Measurements from ENCODE around the gene TBL1XR1.
A peak's percentile ranks its signal among the peaks of the same experiment; 100 is the strongest.

TBL1XR1 gene

DNA sequence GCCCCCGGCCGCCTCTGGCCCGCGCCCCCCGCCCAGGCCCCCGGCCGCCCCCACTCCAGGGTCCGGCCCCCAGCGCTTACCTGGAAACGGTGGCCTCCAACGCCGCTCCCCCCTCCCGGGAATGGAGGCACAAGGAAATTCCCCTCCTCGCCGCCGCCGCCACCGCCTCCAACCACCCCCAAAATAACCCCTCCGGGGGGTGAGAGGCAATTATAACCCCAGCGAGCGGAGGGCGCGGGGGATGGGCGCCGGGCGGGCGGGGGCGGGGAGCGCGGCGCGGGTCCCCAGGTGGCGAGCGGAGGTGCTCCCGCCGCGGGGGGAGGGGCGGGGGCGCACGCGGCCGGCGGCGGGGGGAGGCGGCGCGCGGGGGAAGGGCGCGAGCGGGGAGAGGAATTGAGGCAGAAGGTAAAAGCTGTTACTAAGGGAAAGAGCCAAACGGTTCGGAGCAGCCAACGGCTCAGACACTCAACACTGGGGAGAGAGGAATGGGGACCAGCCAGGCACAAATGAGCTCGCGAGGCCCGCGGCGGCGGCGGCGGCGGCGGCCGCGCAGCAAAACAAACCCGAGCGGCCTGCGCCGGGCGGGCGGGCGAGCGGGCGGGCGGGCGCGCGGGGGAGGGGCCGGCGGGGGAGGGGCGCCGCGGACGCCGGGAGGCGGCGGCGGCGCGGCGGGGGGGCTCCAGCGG is at the start of gene TBL1XR1:
TBL1XR1 (minus strand) TSS at position 442 of the 686 bp plus-strand sequence. CDS start 132,505 bp downstream, outside the sequence.
- TF ChIP-seq JUND (IDR thresholded peaks at IDR 0.05; ENCODE audit: low read depth), result no peak
- in situ Hi-C loops (cut with HindIII; ENCODE audit: low pct_unique_long_range_greater_than_20kb, low sequenced_read_pairs), result no loop called here
- peak; percentile 99 to 100 for DNase-seq (ENCODE audit: low read depth in 1 of 2, low spot score in 1 of 2)

DNA sequence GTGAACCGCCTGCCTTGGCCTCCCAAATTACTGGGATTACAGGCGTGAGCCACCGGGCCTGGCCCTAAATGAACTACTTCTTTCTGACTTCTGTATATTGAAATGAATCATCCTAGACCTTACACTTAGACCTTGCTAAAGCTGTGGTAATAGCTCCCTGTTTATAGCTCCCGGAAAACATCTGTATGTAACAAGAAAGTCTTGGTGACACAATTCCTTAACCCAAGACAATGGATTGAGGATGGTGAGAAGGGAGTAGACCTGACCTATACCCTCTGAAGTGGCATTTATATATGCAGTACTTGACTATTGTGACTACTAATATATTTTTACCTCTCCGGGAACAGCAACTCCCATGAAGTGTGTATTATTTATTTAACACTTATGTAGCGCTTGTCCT is 48.0 kb upstream of the TBL1XR1 start:
- no peak for TF ChIP-seq JUND (IDR thresholded peaks at IDR 0.05; ENCODE audit: low read depth)
- in situ Hi-C loops (cut with HindIII; ENCODE audit: low pct_unique_long_range_greater_than_20kb, low sequenced_read_pairs), result no loop called here
- DNase-seq (ENCODE audit: low read depth in 1 of 2, low spot score in 1 of 2), result no peak

DNA sequence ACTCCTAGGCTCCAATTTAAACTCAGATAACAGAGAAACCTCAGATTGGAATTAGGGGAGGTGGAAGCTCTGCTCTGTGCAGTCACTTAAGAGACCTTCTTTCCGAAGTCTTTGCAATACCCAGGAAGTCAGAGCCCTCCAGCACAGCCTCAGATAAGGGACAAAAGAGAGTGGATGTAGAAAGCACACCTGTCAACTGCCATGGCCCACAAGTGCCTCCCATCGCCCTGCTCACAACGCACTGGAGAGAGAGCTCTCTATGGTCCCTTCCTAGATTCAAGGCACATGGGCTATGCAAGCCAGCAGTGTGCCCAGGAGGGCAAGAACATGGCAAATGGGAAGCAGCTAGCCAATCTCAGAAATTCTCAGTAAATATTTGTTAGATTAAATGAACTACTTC is 47.3 kb upstream of the TBL1XR1 start:
- in situ Hi-C loops (cut with HindIII; ENCODE audit: low pct_unique_long_range_greater_than_20kb, low sequenced_read_pairs), result no loop called here
- DNase-seq (ENCODE audit: low read depth in 1 of 2, low spot score in 1 of 2), result no peak
- TF ChIP-seq JUND (IDR thresholded peaks at IDR 0.05; ENCODE audit: low read depth), result no peak

DNA sequence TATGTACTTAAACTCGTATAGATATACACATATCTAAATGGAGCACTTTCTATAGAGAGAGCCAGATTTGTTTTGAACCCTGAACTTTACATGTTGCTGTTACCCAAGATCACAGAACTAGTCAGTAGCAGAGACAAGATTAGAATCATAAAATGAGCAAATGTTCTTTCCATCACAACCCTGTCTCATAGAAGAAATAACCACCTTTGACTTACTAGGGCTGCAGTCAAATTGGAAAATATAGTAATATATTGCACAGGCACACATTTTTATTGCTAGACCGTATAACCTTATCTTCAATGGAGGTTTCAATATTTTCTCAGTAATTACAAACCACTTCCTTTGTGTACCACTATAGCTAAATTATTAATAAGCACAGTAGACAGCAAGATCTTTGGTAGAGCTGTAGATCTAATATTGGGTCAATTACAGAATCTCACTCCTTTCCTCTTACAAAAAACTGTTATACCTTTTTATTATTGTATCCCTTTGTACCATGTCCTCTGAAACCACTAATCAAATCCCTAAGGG is 41.5 kb upstream of the TBL1XR1 start:
- no peak for TF ChIP-seq JUND (IDR thresholded peaks at IDR 0.05; ENCODE audit: low read depth)
- in situ Hi-C loops (cut with HindIII; ENCODE audit: low pct_unique_long_range_greater_than_20kb, low sequenced_read_pairs), result no loop called here

DNA sequence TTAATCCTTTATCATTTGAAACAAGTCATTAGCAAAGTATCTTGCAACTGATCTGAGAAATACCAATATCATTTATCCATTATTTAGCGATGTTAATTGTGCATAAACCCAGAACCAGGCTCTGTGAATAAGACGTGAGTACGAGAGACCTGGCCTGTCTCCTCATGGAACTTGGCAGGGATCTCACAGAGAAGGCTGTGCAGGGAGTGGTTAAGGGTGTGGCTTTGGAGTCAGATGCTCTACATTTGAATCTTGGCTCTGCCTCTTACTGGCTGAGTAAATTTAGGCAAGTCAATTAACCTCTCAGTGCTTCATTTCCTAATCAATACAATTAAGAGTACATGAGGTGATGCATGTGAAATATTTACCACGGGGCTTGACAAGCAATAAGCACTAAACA is 39.9 kb upstream of the TBL1XR1 start:
- no peak for DNase-seq (ENCODE audit: low read depth in 1 of 2, low spot score in 1 of 2)
- TF ChIP-seq JUND (IDR thresholded peaks at IDR 0.05; ENCODE audit: low read depth), result no peak
- in situ Hi-C loops (cut with HindIII; ENCODE audit: low pct_unique_long_range_greater_than_20kb, low sequenced_read_pairs), result no loop called here

More for the DNA sequence above, 41.5 kb upstream of the TBL1XR1 start:
- DNase-seq (ENCODE audit: low read depth in 1 of 2, low spot score in 1 of 2), result no peak

DNA sequence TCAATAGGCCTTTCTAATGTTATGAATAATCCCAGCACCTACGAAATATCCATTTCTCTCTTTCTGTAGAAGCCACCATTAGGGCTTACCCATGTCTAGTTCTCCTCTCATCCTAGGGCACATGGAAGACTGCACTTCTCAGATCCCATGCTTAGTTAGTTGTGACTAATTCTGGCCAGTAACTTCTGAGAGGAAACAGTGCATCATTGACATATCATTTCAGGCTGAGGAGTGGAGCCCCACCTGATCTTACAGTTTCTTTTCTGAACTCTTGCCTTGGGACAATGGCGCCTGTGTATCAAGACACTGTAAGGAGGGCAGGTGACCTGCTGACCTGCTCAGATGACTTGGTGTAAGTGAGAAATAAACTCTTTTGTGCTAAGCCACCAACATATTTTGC is 39.4 kb upstream of the TBL1XR1 start:
- TF ChIP-seq JUND (IDR thresholded peaks at IDR 0.05; ENCODE audit: low read depth), result no peak
- no peak for DNase-seq (ENCODE audit: low read depth in 1 of 2, low spot score in 1 of 2)
- in situ Hi-C loops (cut with HindIII; ENCODE audit: low pct_unique_long_range_greater_than_20kb, low sequenced_read_pairs), result no loop called here

DNA sequence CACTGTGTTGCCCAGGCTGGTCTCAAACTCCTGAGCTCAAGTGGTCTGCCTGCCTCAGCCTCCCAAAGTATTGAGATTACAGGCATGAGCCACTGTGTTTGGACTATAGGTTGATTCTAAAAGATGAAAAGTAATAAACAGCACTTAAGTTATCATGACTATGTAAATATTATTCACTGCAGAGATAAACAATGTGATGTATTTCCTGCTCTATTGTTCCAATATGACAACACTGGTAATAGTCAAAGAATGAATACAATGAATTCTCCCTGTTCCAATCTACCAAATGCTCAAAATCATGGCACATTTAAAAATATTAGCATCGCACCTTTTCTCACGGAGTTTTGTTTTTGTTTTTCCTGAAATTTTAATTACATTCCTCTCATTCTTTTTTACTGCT is 36.8 kb upstream of the TBL1XR1 start:
- in situ Hi-C loops (cut with HindIII; ENCODE audit: low pct_unique_long_range_greater_than_20kb, low sequenced_read_pairs), result no loop called here
- no peak for TF ChIP-seq JUND (IDR thresholded peaks at IDR 0.05; ENCODE audit: low read depth)
- no peak for DNase-seq (ENCODE audit: low read depth in 1 of 2, low spot score in 1 of 2)

DNA sequence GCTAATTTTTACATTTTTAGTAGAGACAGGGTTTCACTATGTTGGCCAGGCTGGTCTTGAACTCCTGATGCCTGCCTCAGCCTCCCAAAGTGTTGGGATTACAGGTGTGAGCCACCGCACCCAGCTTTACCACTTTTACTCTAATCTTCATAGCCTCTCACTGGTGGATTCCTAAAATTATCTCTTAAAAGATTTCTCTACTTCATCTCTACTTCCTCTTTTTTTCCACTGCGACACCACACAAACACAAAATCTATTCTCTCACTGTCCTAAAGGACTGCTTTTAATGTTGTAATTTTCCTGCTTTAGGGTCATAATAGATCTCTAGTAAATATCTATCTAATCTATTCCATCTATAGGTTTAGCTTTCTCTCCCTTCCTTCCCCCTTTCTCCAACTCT is 34.0 kb upstream of the TBL1XR1 start:
- DNase-seq (ENCODE audit: low read depth in 1 of 2, low spot score in 1 of 2), result no peak
- in situ Hi-C loops (cut with HindIII; ENCODE audit: low pct_unique_long_range_greater_than_20kb, low sequenced_read_pairs), result no loop called here

DNA sequence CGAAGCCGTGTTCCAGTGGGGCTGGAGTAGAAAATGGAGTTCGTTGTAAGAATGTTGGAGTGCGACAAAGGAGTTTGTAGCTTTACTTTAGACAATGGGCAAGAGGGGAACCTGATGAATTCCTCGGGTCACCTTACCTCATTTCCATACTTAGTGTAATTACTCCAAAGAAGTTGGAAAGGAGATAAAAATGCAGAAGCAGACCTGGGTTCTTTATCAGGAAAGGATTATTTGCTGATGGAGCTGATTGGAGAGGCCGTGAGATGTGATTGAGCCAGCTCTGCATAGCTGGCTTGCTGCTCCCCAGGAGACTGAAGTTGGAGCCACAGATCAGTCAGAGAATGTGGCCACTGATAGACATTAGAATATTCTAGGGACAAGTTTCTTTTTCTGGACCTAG is 33.4 kb upstream of the TBL1XR1 start:
- in situ Hi-C loops (cut with HindIII; ENCODE audit: low pct_unique_long_range_greater_than_20kb, low sequenced_read_pairs), result no loop called here
- no peak for TF ChIP-seq JUND (IDR thresholded peaks at IDR 0.05; ENCODE audit: low read depth)
- no peak for DNase-seq (ENCODE audit: low read depth in 1 of 2, low spot score in 1 of 2)

More for the DNA sequence above, 34.0 kb upstream of the TBL1XR1 start:
- TF ChIP-seq JUND (IDR thresholded peaks at IDR 0.05; ENCODE audit: low read depth), result no peak

DNA sequence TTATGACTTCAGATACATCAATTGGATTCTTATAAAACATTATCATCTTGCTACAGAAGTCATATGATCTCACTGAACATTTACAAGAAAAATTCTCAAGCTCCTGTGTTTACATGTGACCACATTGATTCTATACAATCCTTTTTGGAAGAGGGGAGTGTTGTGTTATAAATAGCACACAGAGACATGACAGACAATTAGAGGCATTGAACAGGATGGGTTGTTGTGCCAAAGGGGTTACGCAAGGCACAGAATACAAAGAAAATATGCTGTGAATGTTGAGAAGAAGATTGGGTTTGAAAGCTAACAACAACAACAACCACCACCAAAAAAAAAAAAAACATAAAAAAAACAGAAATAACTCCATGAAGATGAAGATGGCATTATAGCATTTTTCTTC is 32.5 kb upstream of the TBL1XR1 start:
- no peak for TF ChIP-seq JUND (IDR thresholded peaks at IDR 0.05; ENCODE audit: low read depth)
- in situ Hi-C loops (cut with HindIII; ENCODE audit: low pct_unique_long_range_greater_than_20kb, low sequenced_read_pairs), result no loop called here
- DNase-seq (ENCODE audit: low read depth in 1 of 2, low spot score in 1 of 2), result no peak

DNA sequence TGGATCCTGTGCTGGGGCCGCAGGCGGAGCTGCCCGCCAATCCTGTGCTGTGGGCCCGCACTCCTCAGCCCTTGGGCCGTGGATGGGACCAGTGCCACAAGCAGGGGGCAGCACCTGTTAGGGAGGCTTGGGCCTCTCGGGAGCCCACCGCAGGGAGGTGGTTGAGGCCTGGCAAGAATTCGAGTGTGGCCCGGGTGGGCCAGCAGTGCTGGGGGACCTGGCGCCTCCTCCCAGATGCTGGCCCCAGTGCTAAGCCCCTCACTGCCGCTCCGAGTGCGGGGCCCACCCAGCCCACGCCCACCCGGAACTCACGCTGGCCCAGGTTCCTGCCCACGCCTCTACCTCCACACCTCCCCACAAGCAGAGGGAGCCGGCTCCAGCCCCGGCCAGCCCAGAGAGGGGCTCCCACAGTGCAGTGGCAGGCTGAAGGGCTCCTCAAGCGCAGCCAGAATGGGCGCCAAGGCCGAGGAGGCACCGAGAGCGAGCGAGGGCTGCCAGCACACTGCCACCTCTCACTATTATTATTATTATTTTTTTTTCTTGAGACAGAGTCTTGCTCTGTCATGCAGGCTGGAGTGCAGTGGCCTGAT is 31.4 kb upstream of the TBL1XR1 start:
- in situ Hi-C loops (cut with HindIII; ENCODE audit: low pct_unique_long_range_greater_than_20kb, low sequenced_read_pairs), result no loop called here
- TF ChIP-seq JUND (IDR thresholded peaks at IDR 0.05; ENCODE audit: low read depth), result no peak
- no peak for DNase-seq (ENCODE audit: low read depth in 1 of 2, low spot score in 1 of 2)

DNA sequence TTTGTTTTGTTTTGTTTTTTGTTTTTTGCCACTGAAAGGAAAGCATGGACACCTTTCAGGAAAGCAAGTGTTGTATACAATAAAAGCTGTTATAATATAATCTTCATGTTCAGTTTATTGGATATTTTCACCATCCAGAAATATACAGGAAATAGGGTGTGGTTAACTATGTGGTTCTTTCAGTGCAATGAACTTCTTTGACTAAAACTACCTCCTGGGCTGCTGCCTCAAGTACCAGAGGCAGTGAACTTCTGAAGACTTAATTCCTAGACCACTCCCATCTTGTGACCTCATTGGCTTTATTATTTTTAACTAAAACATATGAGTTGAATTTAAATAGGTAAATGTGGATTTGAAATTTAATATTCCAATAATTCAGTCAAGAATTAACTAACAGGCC is 27.1 kb upstream of the TBL1XR1 start:
- DNase-seq (ENCODE audit: low read depth in 1 of 2, low spot score in 1 of 2), result no peak
- no peak for TF ChIP-seq JUND (IDR thresholded peaks at IDR 0.05; ENCODE audit: low read depth)
- in situ Hi-C loops (cut with HindIII; ENCODE audit: low pct_unique_long_range_greater_than_20kb, low sequenced_read_pairs), result no loop called here

DNA sequence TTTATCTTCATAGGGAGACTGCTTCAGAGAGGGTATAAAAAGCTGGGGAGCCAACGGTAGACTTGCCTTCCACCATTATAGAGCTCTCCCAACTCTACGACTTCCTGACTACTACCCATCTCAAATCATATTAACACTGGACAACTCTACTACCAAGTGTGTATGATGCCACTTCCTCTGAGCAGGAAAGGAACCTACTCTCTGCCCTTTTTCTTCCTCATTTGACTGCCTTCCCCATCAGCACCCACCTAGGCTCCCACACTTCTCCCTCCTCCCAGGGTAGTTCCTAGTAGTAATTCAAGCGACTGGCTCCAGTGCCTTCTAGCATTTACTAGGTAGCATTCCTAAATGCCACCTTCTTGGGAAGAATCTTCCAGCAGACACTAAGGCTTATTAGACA is 24.5 kb upstream of the TBL1XR1 start:
- no peak for DNase-seq (ENCODE audit: low read depth in 1 of 2, low spot score in 1 of 2)
- in situ Hi-C loops (cut with HindIII; ENCODE audit: low pct_unique_long_range_greater_than_20kb, low sequenced_read_pairs), result no loop called here
- no peak for TF ChIP-seq JUND (IDR thresholded peaks at IDR 0.05; ENCODE audit: low read depth)

Data from T47D (cell line).